Measurements from ENCODE around the gene WDR47.

DNA sequence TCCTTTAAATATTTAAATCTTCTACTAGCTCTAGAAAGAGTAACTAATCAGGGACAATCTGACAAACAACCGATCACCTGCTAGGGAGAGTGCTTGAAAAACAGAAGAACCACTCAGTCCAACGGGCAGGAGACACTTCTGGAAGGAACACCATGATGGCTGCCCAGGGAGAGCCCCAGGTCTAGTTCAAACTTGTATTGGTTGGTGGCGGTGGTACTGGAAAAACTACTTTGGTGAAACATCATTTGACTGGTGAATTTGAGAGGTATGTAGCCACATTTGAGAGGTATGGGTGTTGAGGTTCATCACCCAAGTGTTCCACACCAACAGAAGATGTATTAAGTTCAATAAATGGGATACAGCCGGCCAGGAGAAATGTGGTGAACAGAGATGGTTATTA is 4.8 kb upstream of the WDR47 start:
- TF ChIP-seq, protein P1, sequence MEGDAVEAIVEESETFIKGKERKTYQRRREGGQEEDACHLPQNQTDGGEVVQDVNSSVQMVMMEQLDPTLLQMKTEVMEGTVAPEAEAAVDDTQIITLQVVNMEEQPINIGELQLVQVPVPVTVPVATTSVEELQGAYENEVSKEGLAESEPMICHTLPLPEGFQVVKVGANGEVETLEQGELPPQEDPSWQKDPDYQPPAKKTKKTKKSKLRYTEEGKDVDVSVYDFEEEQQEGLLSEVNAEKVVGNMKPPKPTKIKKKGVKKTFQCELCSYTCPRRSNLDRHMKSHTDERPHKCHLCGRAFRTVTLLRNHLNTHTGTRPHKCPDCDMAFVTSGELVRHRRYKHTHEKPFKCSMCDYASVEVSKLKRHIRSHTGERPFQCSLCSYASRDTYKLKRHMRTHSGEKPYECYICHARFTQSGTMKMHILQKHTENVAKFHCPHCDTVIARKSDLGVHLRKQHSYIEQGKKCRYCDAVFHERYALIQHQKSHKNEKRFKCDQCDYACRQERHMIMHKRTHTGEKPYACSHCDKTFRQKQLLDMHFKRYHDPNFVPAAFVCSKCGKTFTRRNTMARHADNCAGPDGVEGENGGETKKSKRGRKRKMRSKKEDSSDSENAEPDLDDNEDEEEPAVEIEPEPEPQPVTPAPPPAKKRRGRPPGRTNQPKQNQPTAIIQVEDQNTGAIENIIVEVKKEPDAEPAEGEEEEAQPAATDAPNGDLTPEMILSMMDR (IDR thresholded peaks at IDR 0.05) = no peak
- no peak for TF ChIP-seq POLR2A (IDR thresholded peaks at IDR 0.05)
